Measurements from ENCODE around the gene HARS1.
"Not testable (repeated sequence)": the region's sequence is repeated elsewhere in the genome, so short reads cannot be mapped to it uniquely, and the experiment has no call there.

The HARS1 gene

DNA sequence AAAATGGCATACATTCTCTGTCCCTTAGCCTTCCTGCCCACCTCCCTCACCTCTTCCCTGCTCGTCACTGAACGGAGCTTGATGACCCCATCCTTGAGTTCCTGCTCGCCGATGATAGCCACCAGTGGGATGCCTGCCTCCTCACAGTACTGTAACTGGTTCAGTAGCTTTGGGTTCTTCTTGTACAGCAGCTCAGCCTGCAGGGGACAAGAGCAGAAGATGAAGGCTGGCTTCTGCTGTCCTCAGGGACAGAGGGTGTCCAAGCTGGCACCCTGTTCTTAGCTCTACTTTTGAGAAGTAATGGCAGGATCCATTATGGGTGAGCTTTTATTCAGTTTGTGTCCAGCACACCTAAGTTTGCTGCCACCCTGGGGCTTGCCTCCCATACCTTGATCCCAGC is 16.5 kb downstream of the HARS1 start:
- DNase-seq: no peak

DNA sequence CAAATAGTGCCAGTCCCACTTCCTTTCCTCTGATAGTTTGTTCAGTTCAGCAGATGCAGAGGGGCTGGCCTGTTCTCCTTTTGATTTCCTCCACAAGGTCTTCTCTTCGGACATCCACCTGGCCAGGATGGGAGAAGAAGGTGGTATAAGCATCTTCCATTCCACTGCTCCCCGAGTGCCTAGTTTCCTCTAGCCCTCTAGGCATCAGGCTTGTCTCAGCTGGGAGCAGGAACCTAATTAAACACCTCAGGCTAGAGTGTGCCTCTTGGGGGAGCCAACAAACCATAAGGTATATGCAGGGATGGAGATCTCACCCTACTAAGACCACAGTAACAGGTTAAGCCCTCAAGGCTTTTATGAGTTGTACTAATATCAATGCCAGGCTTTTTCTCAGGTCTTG is 17.0 kb downstream of the HARS1 start:
- DNase-seq: peak; percentile 22

DNA sequence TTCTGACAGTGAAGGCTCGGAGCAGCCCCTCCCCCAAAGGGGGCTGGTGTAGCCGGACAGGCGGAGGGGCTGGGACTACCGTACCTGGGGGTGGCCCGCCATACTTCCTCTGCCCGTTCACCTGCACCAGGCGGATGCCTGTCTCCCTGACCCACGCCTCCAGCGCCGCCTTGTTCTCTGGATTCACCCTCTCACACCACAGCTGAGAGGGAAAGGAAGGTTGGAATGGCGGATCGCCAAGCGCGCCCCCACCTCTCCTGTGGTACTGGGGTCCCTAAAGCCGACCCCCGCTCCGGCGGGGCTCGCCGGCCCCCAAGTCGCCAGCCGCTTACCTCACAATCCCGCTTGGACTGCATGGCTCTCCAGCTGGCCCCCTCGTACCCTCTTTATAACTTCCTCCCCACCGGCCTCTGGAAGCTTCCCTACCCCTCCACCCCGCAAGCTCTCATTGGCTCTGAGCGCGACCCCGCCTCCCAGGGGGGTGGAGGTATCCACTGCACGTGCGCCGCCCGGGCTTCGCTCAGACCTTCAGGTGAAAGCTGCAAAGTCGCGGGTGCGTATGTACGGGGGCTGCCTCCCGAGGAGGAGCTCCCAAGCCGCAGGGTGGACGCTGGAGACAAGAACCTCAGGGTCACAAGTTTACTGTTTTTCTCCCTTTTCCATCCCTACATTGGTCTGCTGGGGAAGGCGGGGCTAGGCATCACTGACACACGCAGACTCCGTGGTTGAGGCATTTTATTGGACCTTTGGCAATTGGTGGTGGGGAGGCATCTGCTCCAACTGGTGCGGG is 17.8 kb downstream of the HARS1 start, which contains the start of gene DND1:
Gene DND1, minus strand, starts transcription at position 390 of the 790 bp plus-strand sequence. Its CDS starts 34 bp downstream, at position 356.
- no peak for DNase-seq

DNA sequence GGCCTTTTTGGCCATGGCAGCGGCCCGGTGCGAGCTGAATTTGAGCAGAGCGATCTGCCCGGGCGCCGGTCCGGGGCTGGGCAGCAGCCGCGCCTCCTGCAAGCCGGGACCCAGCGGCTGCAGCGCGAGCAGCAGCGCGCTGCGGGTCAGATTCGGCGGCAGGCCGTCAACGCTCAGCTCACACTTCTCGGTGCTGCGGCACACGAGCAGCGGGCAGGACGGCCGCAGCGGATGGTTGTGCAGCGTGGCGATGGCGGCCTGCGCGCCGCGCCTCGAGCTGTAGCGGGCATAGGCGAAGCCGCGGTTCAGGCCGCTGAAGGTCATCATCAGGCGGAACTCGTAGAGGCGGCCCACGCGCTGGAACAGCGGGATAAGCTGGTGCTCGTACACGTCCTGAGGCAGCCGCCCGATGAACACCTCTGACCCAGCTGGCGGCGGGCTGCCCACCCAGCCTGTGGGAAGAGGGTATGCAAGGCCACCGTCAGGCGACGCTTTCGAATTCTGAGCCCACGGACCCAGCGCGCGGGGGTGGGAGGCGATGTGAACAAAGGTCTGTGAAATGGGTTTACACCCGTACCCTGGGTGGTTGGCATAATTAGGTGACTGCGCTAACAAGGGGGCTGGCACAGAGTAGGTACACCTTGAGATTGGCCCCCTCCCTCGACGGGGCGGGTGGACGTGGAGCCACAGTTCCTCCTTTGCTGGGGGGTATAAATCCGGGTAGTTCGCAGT is 18.5 kb downstream of the HARS1 start:
- peak; percentile 47 for DNase-seq

DNA sequence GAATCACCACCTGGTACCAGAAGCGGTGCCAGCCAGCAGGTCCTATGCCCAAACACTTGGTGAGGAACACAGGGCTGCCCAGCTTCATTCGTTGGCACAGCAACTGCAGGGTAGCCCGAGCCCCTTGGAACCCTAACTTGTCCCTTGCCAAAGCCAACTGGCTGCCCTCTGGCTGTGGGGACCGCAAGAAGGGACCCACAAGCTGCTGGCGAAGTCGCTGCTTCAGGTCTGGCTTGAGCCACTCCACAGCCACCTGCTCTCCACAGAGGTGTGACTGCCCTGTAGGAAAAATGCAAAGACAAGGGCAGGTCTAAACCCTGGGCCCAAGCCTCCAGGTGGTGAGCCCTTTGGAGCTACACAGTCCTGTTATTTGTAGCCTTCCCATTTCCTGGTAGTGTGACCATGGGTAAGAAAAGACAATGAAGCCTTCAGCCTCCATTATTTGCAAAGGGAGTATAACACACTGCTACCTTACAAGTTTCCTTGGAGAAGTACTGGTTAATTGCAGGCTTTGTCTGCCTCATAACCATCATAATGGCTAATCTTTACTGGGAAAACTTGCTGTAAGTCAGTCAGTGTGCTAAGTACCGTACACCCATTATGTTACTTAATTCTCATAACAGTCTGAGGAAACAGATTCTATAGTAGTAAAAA is 19.6 kb downstream of the HARS1 start:
- no peak for DNase-seq

DNA sequence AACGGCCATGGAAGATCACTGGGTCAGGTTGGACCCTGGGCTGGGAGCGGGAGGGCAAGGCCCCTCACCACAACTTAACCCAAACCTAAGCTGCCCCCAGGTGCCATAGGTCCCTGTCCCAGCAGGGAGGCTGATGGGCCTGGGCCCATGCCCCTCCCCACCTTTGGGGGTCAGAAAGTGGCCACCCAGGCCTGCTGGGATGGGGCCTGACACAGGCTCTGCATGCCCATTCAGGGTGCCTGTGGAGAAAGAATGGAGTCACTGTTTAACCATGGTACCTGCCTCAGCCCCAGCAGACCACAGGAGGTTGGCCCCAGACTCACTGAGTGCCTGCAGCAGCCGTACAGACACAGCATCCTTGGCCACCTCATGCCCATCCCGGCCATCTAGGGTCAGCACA is 20.1 kb downstream of the HARS1 start:
- not testable (repeated sequence) for DNase-seq

DNA sequence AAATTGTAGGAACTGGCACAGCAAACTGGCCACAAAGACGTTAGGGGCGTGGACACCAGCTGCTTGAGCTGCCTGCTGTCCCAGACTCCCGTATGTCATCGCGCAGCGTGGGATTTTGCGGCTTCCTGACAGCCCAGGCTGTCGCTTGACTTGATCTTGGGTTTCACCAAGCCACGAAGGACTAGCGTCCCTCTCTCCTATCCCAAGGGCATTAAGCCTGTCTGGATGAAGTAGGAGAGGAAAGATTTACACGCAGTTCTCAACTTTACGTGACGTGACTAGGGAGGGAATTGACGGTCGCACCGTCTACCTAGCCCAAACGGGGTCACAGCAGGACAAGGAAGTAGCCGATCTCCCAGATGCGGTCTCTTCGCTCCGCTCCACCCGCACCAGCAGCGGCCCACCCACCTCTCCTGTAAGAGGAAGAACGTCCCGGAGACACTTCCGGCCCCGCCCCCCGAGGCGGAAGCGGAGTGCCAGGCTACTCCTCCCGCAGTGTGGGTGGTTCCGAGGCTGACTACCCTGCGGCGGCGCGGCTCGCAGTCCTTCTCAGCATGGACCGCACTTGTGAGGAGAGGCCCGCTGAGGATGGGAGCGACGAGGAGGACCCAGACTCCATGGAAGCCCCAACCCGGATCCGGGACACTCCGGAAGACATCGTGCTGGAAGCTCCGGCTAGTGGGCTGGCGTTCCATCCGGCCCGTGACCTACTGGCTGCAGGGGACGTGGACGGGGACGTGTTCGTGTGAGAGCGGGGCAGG is 26.6 kb downstream of the HARS1 start, which contains the start of gene WDR55:
Gene WDR55, plus strand, starts transcription at position 546 of the 761 bp plus-strand sequence. Its CDS starts 9 bp downstream, at position 555.
- DNase-seq: peak; percentile 98

DNA sequence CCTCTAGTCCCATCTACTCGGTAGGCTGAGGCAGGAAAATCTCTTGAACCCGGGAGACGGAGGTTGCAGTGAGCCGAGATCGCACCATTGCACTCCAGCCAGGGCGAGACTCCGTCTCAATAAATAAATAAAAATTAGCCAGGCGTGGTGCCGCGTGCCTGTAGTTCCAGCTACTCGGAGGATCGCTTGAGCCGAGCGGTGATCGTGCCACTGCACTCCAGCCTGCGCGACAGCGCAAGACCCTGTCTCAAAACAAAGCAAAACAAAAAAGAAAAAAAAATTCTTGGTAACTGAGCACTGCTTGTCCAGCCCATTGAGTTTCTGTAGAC is 27.2 kb downstream of the HARS1 start:
- DNase-seq: no peak

DNA sequence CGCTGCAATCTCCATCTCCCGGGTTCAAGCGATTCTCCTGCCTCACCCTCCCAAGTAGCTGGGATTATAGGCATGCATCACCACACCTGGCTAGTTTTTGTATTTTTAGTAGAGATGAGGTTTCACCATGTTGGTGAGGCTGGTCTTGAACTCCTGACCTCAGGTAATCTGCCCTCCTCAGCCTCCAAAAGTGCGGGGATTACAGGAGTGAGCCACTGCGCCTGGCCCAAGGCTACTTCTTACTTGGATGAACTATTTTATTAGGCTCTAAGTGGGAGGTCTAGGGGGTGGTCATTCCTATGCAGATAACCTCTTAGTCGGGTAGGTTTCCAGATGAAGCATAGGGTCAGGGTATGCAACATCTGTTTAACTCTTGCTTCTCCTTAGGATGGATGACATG is 30.8 kb downstream of the HARS1 start:
- not testable (repeated sequence) for DNase-seq

DNA sequence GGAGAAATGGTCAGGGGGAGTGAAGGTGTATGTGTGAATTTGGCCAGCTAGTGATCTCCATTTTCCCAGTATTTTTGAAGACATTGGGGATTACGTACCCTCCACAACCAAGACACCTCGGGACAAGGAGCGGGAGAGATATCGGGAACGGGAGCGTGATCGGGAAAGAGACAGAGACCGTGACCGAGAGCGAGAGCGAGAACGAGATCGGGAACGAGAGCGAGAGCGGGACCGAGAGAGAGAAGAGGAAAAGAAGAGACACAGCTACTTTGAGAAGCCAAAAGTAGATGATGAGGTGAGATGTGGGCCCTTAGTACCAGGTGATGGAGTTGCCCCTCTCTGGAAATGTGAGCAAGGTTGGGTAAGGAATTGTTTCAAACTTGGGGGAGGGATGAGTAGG is 32.3 kb downstream of the HARS1 start:
- no peak for DNase-seq

DNA sequence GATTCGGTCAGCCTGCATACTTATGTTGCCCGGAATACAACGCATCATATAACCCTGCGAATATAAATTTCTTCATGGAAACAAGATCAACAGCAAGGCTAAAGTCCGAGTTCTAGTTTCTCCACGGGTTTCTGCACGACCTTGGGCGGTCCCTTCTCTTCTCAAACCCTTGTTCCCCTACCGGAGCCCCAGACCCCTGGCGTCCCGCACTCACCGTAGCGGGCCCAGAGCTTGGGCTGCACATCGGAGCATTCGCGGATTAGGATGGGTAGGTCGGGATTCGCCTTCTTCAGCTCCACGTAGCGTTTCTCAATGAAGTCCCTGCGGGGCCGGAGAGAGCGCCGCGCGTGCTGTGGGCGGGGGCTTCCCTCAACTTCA is 44.1 kb downstream of the HARS1 start:
- no peak for DNase-seq

DNA sequence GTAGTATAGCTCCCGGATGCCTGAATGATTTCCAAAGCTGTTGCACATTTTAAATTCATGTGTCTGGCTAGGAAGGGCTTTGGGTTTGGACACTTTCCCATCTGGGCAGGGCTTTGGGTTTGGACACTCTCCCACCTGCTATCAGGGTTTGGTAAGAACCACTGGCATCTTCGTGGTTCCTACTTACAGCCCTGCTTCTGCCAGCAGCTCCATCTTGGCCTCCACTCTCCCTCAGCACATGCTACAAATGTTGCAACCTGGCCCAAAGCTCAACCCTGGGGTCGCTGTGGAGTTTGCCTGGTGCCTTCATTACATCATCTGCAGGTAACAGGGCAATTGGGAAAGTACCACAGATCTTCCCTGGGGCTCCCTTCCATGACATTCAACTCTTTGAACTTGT is 48.5 kb downstream of the HARS1 start:
- DNase-seq: no peak

DNA sequence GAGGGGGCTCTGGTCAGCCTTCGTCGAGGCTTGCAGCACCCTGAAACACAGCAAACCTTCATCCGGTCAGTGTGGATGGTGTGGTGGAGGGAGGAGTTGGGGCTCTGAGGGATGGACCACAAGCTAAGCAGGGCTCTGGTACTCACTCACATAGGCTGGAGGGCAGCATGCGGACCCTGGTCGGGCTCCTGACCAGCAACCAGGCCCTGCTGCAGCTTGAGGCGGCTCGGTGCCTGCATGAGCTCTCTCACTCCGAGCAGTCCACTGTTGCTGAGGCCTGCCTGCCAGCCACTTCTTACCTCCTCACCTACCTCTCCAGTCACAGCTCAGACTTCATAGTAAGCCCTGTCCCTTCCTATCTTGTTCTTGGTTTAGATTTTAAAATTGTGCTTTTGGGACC is 49.5 kb downstream of the HARS1 start:
- no peak for DNase-seq

DNA sequence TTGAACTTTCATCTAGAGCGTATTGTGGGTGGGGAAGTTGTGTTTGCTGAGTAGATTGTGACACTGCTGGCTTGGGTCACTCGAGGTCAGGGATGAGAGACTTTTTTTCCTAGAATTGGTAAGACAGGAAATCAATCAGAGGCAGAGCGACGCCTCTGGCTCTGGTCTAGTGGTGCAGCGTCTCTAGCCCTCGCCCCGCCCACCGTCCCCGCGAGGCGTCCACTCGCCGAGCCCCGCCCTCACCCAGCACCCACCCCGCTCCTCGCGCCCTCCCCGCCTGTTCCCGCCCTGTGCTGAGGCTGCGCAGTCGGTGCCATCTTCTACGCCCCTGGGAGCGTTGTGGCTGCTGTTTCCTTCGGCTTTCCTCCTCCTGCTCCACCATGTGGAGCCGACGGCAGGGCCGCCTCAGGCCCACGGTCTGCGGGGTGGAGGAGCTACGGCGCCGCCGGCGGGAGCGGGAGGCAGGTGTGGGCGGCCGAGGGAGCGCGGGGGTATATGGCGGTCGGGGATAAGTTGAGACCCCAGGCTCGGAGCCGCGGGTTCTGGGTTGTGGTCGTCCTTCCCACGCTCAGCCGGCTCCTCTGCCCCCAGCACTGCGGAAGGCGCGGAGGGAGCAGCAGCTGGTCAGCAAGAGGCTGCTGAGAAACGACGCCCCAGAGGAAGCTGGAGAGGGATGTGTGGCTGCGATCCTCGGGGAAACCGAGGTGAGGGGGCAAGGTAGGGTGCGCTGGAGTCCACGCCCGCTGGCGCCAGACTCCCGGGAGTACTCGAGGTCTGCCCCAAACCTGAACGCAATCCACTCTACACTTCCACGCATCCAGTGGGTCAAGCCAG is 51.8 kb downstream of the HARS1 start, which contains the start of gene TMCO6:
Gene TMCO6, plus strand, starts transcription at position 304 of the 834 bp plus-strand sequence. Its CDS starts 77 bp downstream, at position 381.
- peak; percentile 99 for DNase-seq

DNA sequence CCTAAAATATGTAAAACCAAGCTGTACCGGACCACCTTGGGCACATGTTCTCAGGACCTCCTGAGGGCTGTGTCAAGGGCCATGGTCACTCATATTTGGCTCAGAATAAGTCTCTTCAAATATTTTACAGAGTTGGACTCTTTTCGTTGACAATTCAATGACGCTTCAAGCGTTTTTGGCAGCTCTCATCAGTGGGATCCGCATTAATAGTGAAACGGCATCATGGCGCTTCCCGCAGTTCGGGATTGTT is 52.3 kb downstream of the HARS1 start:
- not testable (repeated sequence) for DNase-seq

DNA sequence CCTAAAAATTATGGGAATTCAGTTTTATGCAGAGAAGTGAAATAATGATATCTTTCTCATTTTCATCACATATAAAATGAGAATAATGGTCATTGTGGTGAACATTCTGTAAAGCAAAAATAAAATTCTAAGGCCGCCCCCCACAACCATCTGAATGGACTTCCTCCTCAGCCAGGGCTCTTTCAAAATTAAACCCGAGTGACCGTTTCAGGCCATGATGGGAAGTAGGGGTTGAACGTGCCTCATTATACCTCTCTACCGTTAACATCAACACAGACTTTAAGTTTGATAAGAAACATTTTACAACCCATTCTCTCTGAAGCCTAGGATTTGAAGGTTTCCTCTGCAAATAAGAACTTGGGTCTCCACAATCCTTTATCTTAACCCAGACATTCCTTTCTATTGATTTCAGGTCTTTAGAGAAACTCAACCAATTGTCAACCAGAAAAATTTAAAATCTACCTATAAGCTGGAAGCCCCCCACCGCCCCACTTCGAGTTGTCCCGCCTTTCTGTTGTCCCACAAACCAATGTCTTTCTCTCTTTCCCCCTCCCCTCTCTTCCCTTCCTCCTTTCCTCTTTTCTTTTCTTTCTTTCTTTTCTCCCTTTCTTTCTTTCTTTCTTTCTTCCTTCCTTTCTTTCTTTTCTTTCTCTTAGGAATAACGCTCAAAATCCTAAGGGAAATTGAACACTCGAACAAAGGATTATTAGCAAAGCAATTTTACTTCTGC is 53.6 kb downstream of the HARS1 start:
- DNase-seq: no peak

DNA sequence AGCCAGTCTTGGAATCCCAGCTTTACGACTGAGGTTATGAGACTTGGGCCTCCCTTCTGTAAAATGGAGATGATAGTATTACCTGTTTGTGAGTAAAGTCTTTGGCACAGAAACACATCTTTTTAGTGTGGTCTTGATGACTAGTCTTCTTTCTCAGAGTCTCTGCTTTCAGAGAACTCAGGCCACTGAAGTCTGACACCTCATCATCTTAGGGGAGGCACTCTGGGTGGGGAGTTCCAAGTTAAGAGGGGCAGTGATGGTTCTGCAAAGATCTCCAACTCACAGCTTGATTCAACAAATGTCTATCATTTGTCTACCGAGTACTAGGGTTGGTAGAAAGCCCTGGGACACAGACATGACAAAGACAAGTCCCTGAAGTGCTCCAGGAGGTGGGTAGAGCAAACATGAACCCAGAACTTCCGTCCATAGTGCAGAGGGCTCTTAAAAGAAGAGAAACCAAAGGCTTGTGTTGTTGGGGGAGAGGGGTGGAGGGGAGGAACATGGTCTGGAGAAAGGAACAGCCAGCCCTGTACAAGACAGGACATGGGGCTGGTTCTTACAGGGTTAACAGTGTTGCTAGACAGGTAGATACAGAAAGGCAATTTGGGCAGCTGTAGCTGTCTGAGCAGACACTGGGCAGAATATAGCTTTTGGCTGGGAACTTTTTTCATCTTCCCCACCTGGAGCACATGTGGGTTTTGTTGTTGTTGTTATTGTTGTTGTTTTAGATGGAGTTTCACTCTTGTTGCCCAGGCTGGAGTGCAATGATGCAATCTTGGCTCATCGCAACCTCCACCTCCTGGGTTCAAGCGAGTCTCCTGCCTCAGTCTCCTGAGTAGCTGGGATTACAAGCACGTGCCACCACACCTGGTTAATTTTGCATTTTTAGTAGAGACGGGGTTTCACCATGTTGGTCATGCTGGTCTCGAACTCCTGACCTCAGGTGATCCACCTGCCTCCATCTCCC is 55.6 kb downstream of the HARS1 start:
- DNase-seq: no peak

DNA sequence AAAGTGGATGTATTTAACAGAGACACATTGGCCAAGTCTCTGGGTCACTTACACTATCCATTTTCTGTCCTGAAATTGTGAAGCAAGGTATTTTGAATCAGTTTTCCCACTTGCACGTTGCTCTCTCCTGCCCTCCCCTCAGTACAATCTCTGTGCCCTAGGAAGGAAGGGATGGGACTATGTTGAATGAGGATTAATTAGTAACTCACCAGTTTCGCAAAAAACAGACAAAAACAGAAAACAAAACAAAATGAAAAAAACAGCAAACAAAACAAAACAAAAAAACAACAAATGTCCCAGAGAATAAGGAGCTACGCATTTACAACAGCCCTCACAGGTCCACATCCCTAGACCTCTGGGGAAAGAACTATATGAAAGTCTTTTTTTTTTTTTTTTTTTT is 57.1 kb downstream of the HARS1 start:
- DNase-seq: no peak

DNA sequence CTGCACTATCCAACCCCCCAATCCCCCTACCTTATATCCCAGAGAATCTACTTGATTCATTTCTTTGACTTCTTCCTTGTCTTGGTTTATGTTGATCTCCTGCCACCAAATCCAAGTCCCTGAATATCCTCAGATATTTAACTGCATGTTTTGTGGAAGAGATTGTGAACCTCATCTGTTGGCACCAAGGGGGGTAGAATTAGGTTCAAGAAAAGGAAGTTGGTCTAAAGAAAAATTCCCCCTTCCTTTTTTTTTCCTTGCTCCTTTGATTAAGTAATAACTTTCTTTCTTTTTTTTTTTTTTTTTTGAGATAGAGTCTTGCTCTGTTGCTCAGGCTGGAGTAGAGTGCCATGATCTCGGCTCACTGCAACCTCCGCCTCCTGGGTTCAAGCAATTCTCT is 57.7 kb downstream of the HARS1 start:
- no peak for DNase-seq

DNA sequence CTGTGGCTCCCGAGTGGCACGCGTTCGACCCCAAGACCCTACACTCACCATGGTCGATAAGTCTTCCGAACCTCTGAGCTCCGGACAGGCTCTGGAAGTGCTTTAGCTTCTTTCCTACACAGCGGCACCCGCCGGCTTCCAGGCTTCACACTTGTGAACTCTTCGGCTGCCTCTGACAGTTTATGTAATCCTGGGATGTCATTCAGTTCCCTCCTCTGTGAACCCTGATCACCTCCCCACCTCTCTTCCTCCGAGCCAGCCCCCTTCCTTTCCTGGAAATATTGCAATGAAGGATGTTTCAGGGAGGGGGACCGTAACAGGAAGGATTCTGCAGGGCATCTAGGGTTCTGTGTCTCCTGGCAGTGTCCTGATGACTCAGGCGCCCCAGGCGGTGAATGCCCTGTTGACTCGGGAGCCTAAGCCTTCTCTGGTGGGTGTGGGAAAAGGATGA is 58.1 kb downstream of the HARS1 start, which contains the start of gene CD14:
Gene CD14, minus strand, starts transcription at position 155 of the 451 bp plus-strand sequence. Its CDS starts 104 bp downstream, at position 51.
- DNase-seq: peak; percentile 47

Measured in hematopoietic multipotent progenitor cell treated with erythropoietin and hydrocortisone succinate and interleukin-3 and kit ligand, for 6 days (in vitro differentiated cells).